HCT116 (cell line): ENCODE measurements around the gene CNNM3. TPM values are rescaled to one million over a fixed set of nuclear protein-coding genes. Genes with fewer than 3 reads are reported as not detected.

Experiments used
- ATAC-seq: fragments of 200-7000 bp; cut with Tn5 transposase; 2 replicates; pipeline ENCODE4 v1.9.1; 2020; ENCODE audit warnings: mild to moderate bottlenecking, moderate library complexity
- BruUV-seq: library from RNA; stranded (reverse); fragments of 400-500 nt; replicated peaks from 2 replicates; lab custom pipeline; 2021; lab: Mats Ljungman, UMichigan
- CTCF ChIA-PET: fragments of 300-600 bp; sonication (Branson Sonifier 250); formaldehyde crosslinking; loops from one replicate; lab custom pipeline; 2021; ENCODE audit warnings: antibody characterized with exemption; lab: Charles Lee
- POLR2A ChIA-PET: fragments of 300-600, 350-600 bp; sonication (Branson Sonifier 250); formaldehyde crosslinking; loops from one replicate; lab custom pipeline; 2021; ENCODE audit warnings: antibody characterized with exemption; lab: Charles Lee
- RAD21 ChIA-PET, 2 experiments: fragments of 300-600 bp; sonication (Branson Sonifier 250); formaldehyde crosslinking; loops; one replicate each; lab custom pipeline; 2023; ENCODE audit warnings: low total read pairs in 2 of 2; ENCODE audit not compliant: uncharacterized antibody in 2 of 2, unreplicated experiment in 2 of 2, low non-redundant PET in 1 of 2; lab: Charles Lee
- DNase-seq: peaks from one replicate; pipeline ENCODE4 v3.0.0-alpha.2; 2010; ENCODE audit warnings: low read depth, low spot score
- H2AFZ ChIP-seq: fragments of 200-600 bp; shearing (Covaris generic), sonication (generic); 2 replicates; pipeline ENCODE4 v1.6.1; 2017; ENCODE audit warnings: low read depth, mixed run types, mixed read lengths, antibody characterized with exemption, low read length; ENCODE audit not compliant: poor library complexity, severe bottlenecking
- H3K27ac ChIP-seq: 2 replicates; pipeline ENCODE4 v1.5.1; 2012; ENCODE audit warnings: low read depth, low read length
- H3K27me3 ChIP-seq: fragments of 200-600 bp; sonication (generic); 2 replicates; pipeline ENCODE4 v1.6.1; 2016; ENCODE audit warnings: mixed run types, low read length, mixed read lengths; ENCODE audit not compliant: insufficient read depth
- H3K36me3 ChIP-seq, 2 experiments: fragments of 200-500 bp in 1 of 2; fragments of 200-600 bp in 1 of 2; sonication (Bioruptor generic) in 1 of 2; sonication (generic) in 1 of 2; 2 replicates each; pipeline versions ENCODE4 v1.5.1 to v1.6.1; 2014 to 2016; ENCODE audit warnings: low read length in 2 of 2, inconsistent platforms in 1 of 2, mixed read lengths in 1 of 2, mixed run types in 1 of 2; ENCODE audit not compliant: insufficient read depth in 2 of 2, control insufficient read depth in 1 of 2
- H3K4me1 ChIP-seq, 2 experiments: fragments of 200-600 bp in 1 of 2; sonication (generic) in 1 of 2; 2 replicates each; pipeline versions ENCODE4 v1.5.1 to v1.6.1; 2012 to 2017; ENCODE audit warnings: low read length in 2 of 2, inconsistent platforms in 1 of 2, mild to moderate bottlenecking in 1 of 2, mixed read lengths in 1 of 2, mixed run types in 1 of 2, moderate library complexity in 1 of 2; ENCODE audit not compliant: insufficient read depth in 2 of 2, control insufficient read depth in 1 of 2
- H3K4me2 ChIP-seq: fragments of 200-600 bp; sonication (generic); 2 replicates; pipeline ENCODE4 v1.6.1; 2017; ENCODE audit warnings: mixed run types, low read length, mixed read lengths
- H3K4me3 ChIP-seq, 2 experiments: fragments of 200-600 bp in 1 of 2; sonication (generic) in 1 of 2; replicated peaks in 1 of 2; 2 replicates each; pipeline ENCODE4 v1.5.1; 2011 to 2016; ENCODE audit warnings: low read length in 2 of 2, control low read depth in 1 of 2, low read depth in 1 of 2, mild to moderate bottlenecking in 1 of 2, mixed read lengths in 1 of 2, mixed run types in 1 of 2
- H3K79me2 ChIP-seq: fragments of 200-600 bp; sonication (generic); 2 replicates; pipeline ENCODE4 v1.6.1; 2017; ENCODE audit warnings: mild to moderate bottlenecking, mixed run types, low read length, moderate library complexity, mixed read lengths; ENCODE audit not compliant: insufficient read depth
- H3K9ac ChIP-seq: fragments of 200-600 bp; sonication (generic); 2 replicates; pipeline ENCODE4 v1.6.1; 2016; ENCODE audit warnings: low read length, mixed read lengths
- H3K9me2 ChIP-seq: fragments of 200-600 bp; sonication (generic), shearing (Covaris generic); 2 replicates; pipeline ENCODE4 v1.6.1; 2017; ENCODE audit warnings: mixed run types, mild to moderate bottlenecking, moderate library complexity; ENCODE audit not compliant: insufficient read depth
- H3K9me3 ChIP-seq, 2 experiments: fragments of 200-500 bp in 1 of 2; fragments of 200-600 bp in 1 of 2; sonication (Bioruptor generic) in 1 of 2; sonication (generic) in 1 of 2; 2 replicates each; pipeline ENCODE4 v1.6.1; 2014 to 2017; ENCODE audit warnings: low read length in 2 of 2, mixed read lengths in 2 of 2, inconsistent platforms in 1 of 2, low read depth in 1 of 2, mild to moderate bottlenecking in 1 of 2, mixed run types in 1 of 2, moderate library complexity in 1 of 2; ENCODE audit not compliant: control insufficient read depth in 1 of 2, insufficient read depth in 1 of 2
- H4K20me1 ChIP-seq: fragments of 200-600 bp; sonication (generic), shearing (Covaris generic); 2 replicates; pipeline ENCODE4 v1.6.1; 2017; ENCODE audit warnings: mixed run types, mild to moderate bottlenecking, moderate library complexity; ENCODE audit not compliant: insufficient read depth
- ATF3 ChIP-seq: IDR thresholded peaks from 2 replicates; pipeline ENCODE4 v1.6.1; 2012
- CBX3 ChIP-seq: IDR thresholded peaks from 2 replicates; pipeline ENCODE4 v1.6.1; 2012; ENCODE audit warnings: low read depth
- CEBPB ChIP-seq: IDR thresholded peaks from 2 replicates; pipeline ENCODE4 v1.6.1; 2012; ENCODE audit warnings: low read depth
- EGR1 ChIP-seq: IDR thresholded peaks from 2 replicates; pipeline ENCODE4 v1.6.1; 2012; ENCODE audit warnings: low read depth
- EZH2 ChIP-seq: fragments of 200-600 bp; sonication (generic); IDR thresholded peaks from 2 replicates; pipeline ENCODE4 v1.6.1; 2017; ENCODE audit warnings: antibody characterized with exemption, mixed run types
- EZH2phosphoT487 ChIP-seq: fragments of 200-600 bp; IDR thresholded peaks from 2 replicates; pipeline ENCODE4 v1.6.1; 2018; ENCODE audit warnings: antibody characterized with exemption, borderline replicate concordance
- FOSL1 ChIP-seq: IDR thresholded peaks from 2 replicates; pipeline ENCODE4 v1.6.1; 2012; ENCODE audit warnings: low read depth
- JUND ChIP-seq: IDR thresholded peaks from 2 replicates; pipeline ENCODE4 v1.6.1; 2012
- POLR2A ChIP-seq: IDR thresholded peaks from 2 replicates; pipeline ENCODE4 v1.7.0; 2011; ENCODE audit warnings: borderline replicate concordance; ENCODE audit not compliant: insufficient read depth, insufficient read length; ENCODE audit errors: extremely low read depth
- POLR2AphosphoS5 ChIP-seq: IDR thresholded peaks from 2 replicates; pipeline ENCODE4 v1.6.1; 2011; ENCODE audit warnings: mild to moderate bottlenecking, low read depth, low read length, moderate library complexity
- RAD21 ChIP-seq: IDR thresholded peaks from 2 replicates; pipeline ENCODE4 v1.6.1; 2012; ENCODE audit warnings: low read depth, mild to moderate bottlenecking
- SIN3A ChIP-seq: IDR thresholded peaks from 2 replicates; pipeline ENCODE4 v1.6.1; 2012; ENCODE audit warnings: low read depth
- SP1 ChIP-seq: IDR thresholded peaks from 2 replicates; pipeline ENCODE4 v1.6.1; 2012; ENCODE audit warnings: low read depth
- TCF7L2 ChIP-seq: IDR thresholded peaks from 2 replicates; pipeline ENCODE4 v1.7.0; 2011; ENCODE audit warnings: borderline replicate concordance, inconsistent platforms; ENCODE audit not compliant: insufficient read depth, insufficient read length; ENCODE audit errors: extremely low read depth
- YY1 ChIP-seq: IDR thresholded peaks from 2 replicates; pipeline ENCODE4 v1.6.1; 2011; ENCODE audit warnings: low read length, low read depth, moderate library complexity, mild to moderate bottlenecking; ENCODE audit not compliant: insufficient replicate concordance; ENCODE audit errors: extremely low read depth
- ZBTB33 ChIP-seq: IDR thresholded peaks from 2 replicates; pipeline ENCODE4 v1.6.1; 2011; ENCODE audit warnings: mild to moderate bottlenecking, low read length, moderate library complexity; ENCODE audit not compliant: insufficient replicate concordance; ENCODE audit errors: extremely low read depth
- ZNF274 ChIP-seq: fragments of 200-500 bp; sonication (Bioruptor generic); IDR thresholded peaks from 2 replicates; pipeline ENCODE4 v1.6.1; 2014; ENCODE audit warnings: mild to moderate bottlenecking, low read depth, low read length, inconsistent platforms
- intact Hi-C: fragments of 100-400 bp; cut with micrococcal nuclease; formaldehyde crosslinking; loops from 2 replicates; pipeline ENCODE4 v1.10.0; 2022
- total RNA-seq: library from RNA; stranded (reverse); gene quantifications from one replicate; pipeline ENCODE4 v1.2.1, GENCODE V29; 2021; ENCODE audit not compliant: unreplicated experiment
- TF ChIP-seq, protein P1 (sequence below): IDR thresholded peaks from 2 replicates; pipeline ENCODE4 v1.6.1; 2012; ENCODE audit warnings: low read depth

Gene CNNM3
- total RNA-seq, 1 experiment from 2014 or later, result 31.1 TPM

- TF ChIP-seq SIN3A, result no peak
- no peak for TF ChIP-seq FOSL1
- TF ChIP-seq POLR2AphosphoS5, result no peak
- no peak for TF ChIP-seq RAD21
- no peak for TF ChIP-seq ZNF274
- TF ChIP-seq, all 23 proteins: peak for 0
Observed at GRCh38 chr2:96823198-96823597, 7.1 kb downstream of the CNNM3 start (continued).

DNA sequence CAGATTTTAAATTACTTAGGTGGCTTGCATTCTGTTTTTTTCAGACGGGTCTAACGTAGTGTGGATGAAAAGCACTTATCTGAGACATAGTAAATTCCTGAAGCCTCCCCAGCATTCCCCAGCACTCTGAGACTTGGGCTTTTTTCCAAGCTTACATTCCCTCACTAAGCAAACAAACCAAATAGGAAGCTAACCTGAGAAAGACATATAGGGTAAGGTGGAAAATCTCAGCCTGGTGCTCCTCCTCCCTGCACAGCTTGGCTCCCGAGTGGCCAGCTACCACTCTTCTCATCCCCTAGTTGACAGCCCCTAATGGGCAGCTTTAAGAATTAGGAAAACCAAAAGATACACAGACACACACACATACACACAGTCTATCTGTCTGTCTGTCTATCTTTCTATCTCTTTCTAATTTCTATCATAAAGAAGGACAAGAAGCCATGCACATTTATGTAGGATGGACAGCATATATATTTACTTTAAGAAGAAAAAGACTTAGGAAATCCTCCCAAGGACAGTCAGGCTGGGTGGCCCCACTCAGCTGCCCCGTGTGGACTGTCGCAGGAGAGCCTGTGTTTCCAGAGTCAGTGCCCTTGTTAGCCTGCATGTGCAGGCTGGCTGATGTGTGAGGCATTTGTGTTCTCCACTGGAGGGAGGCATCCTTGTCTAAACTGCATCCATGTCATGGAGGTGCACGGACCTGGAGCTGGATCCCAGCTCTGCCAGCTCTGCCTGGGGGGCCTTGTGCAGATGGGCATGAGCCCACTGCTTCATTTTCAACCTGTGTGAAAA, 8.2 kb downstream of the CNNM3 start:
- intact Hi-C loops, result no loop called here
- 0 out of 2 replicates have a peak, but pooled peaks have one; percentile 46 for ATAC-seq
- no peaks in the 10 kb centered on the region for H3K27me3 ChIP-seq
- TF ChIP-seq ATF3, result no peak
- no peak for TF ChIP-seq EGR1
- TF ChIP-seq POLR2AphosphoS5, result no peak
- no peak for TF ChIP-seq CBX3
- no peak for TF ChIP-seq YY1
- TF ChIP-seq EZH2phosphoT487, result no peak
- TF ChIP-seq EZH2, result no peak
- no peak for TF ChIP-seq ZNF274
- TF ChIP-seq CEBPB, result no peak
- TF ChIP-seq TCF7L2, result no peak
- no peak for TF ChIP-seq ZBTB33
- TF ChIP-seq JUND, result no peak
- no peak for TF ChIP-seq SP1
- no peak for TF ChIP-seq POLR2A
- TF ChIP-seq SIN3A, result no peak
- TF ChIP-seq, protein P1, sequence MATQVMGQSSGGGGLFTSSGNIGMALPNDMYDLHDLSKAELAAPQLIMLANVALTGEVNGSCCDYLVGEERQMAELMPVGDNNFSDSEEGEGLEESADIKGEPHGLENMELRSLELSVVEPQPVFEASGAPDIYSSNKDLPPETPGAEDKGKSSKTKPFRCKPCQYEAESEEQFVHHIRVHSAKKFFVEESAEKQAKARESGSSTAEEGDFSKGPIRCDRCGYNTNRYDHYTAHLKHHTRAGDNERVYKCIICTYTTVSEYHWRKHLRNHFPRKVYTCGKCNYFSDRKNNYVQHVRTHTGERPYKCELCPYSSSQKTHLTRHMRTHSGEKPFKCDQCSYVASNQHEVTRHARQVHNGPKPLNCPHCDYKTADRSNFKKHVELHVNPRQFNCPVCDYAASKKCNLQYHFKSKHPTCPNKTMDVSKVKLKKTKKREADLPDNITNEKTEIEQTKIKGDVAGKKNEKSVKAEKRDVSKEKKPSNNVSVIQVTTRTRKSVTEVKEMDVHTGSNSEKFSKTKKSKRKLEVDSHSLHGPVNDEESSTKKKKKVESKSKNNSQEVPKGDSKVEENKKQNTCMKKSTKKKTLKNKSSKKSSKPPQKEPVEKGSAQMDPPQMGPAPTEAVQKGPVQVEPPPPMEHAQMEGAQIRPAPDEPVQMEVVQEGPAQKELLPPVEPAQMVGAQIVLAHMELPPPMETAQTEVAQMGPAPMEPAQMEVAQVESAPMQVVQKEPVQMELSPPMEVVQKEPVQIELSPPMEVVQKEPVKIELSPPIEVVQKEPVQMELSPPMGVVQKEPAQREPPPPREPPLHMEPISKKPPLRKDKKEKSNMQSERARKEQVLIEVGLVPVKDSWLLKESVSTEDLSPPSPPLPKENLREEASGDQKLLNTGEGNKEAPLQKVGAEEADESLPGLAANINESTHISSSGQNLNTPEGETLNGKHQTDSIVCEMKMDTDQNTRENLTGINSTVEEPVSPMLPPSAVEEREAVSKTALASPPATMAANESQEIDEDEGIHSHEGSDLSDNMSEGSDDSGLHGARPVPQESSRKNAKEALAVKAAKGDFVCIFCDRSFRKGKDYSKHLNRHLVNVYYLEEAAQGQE, result no peak

More for the DNA sequence above, 8.2 kb downstream of the CNNM3 start:
- H3K79me2 ChIP-seq, result peaks cover 47% of the 10 kb centered on the region
- ChIA-PET POLR2A (no interaction called here), CTCF (no interaction called here), RAD21 (no interaction called here)
- no TSS peak for BruUV-seq
- H4K20me1 ChIP-seq, result no peaks in the 10 kb centered on the region
- H3K9me3 ChIP-seq, result no peaks in the 10 kb centered on the region
- peaks cover 13 to 18% of the 10 kb centered on the region in 2 experiments; a peak in 3 of 4 replicates for H3K36me3 ChIP-seq
- no peak for DNase-seq
- no peak overlapping the region for H3K4me2 ChIP-seq
- H3K9ac ChIP-seq, result no peak overlapping the region
- no peak overlapping the region for H3K27ac ChIP-seq
- H3K4me3 ChIP-seq, result no peak overlapping the region
- no peak overlapping the region for H2AFZ ChIP-seq
- H3K9me2 ChIP-seq, result no peaks in the 10 kb centered on the region
- H3K4me1 ChIP-seq, result no peaks in the 10 kb centered on the region
